ENCODE data around the gene LYZ.

The LYZ gene

GRCh38 chr12:69360348-69360672, 12.1 kb downstream of the LYZ start:
- Histone ChIP-seq H3K4ac (ENCODE audit: low read length) (no peak overlapping the region), H2BK120ac (ENCODE audit: low read depth, low read length) (no peak overlapping the region), H3K27ac (replicated peaks; ENCODE audit: low read length) (peak overlapping the region; percentile 99), H3K23ac (ENCODE audit: low read depth, low read length, poor library complexity) (no peak overlapping the region), H2AK5ac (ENCODE audit: low read depth, low read length) (no peak overlapping the region), H3K9ac (ENCODE audit: low read depth, low read length, poor library complexity) (no peak overlapping the region), H3K4me3 (ENCODE audit: low read length in 2 of 2) (peak overlapping the region; percentile 84 to 94), H3K14ac (ENCODE audit: low read length) (no peak overlapping the region), H2AFZ (ENCODE audit: low read length) (peak overlapping the region; percentile 89), H3K27me3 (ENCODE audit: control insufficient read depth in 3 of 3, insufficient read depth in 3 of 3, low read depth in 1 of 3, low read length in 3 of 3) (no peaks in the 10 kb centered on the region), H3K36me3 (replicated peaks in 1 of 2; ENCODE audit: control insufficient read depth in 2 of 2, insufficient read depth in 2 of 2, low read length in 2 of 2) (peaks cover 0 to 34% of the 10 kb centered on the region in 2 donors), H3K9me3 (replicated peaks in 1 of 2; ENCODE audit: control insufficient read depth in 2 of 2, insufficient read depth in 1 of 2, low read depth in 1 of 2, low read length in 2 of 2) (peaks cover 0 to 4% of the 10 kb centered on the region in 2 donors), H2BK5ac (ENCODE audit: low read length) (no peak overlapping the region), H4K8ac (ENCODE audit: low read depth, low read length) (no peak overlapping the region), H4K91ac (ENCODE audit: low read depth, low read length, poor library complexity) (no peak overlapping the region), H3K79me1 (ENCODE audit: low read depth, low read length) (peaks cover 1% of the 10 kb centered on the region), H3K4me2 (ENCODE audit: insufficient read depth, low read length, poor library complexity, severe bottlenecking) (peak overlapping the region; percentile 69), H3K18ac (ENCODE audit: low read length) (no peak overlapping the region), H3K4me1 (ENCODE audit: control insufficient read depth in 2 of 2, insufficient read depth in 1 of 2, low read depth in 1 of 2, low read length in 2 of 2) (peaks cover 1 to 5% of the 10 kb centered on the region in 2 donors), H2BK12ac (ENCODE audit: low read length) (no peak overlapping the region), H2BK15ac (ENCODE audit: low read length) (no peak overlapping the region)
- DNase-seq (ENCODE audit: low spot score), result no peak
- no CpG with 5 or more reads among the region's 10 CpGs for WGBS, 2 donors (ENCODE audit: extremely low coverage in 2 of 2, insufficient read length in 2 of 2, insufficient replicate concordance in 1 of 2)

GRCh38 chr12:69366796-69367195, 18.6 kb downstream of the LYZ start:
- Histone ChIP-seq H2BK5ac (ENCODE audit: low read length) (no peak overlapping the region), H3K27ac (replicated peaks; ENCODE audit: low read length) (no peak overlapping the region), H3K27me3 (ENCODE audit: control insufficient read depth in 3 of 3, insufficient read depth in 3 of 3, low read depth in 1 of 3, low read length in 3 of 3) (no peaks in the 10 kb centered on the region), H3K14ac (ENCODE audit: low read length) (no peak overlapping the region), H3K23ac (ENCODE audit: low read depth, low read length, poor library complexity) (no peak overlapping the region), H2AK5ac (ENCODE audit: low read depth, low read length) (no peak overlapping the region), H3K4me3 (ENCODE audit: low read length in 2 of 2) (no peak overlapping the region), H3K18ac (ENCODE audit: low read length) (no peak overlapping the region), H4K91ac (ENCODE audit: low read depth, low read length, poor library complexity) (no peak overlapping the region), H4K8ac (ENCODE audit: low read depth, low read length) (no peak overlapping the region), H3K4me2 (ENCODE audit: insufficient read depth, low read length, poor library complexity, severe bottlenecking) (no peak overlapping the region), H3K4ac (ENCODE audit: low read length) (no peak overlapping the region), H2BK120ac (ENCODE audit: low read depth, low read length) (no peak overlapping the region), H3K36me3 (replicated peaks in 1 of 2; ENCODE audit: control insufficient read depth in 2 of 2, insufficient read depth in 2 of 2, low read length in 2 of 2) (peaks cover 3 to 88% of the 10 kb centered on the region in 2 donors), H2BK15ac (ENCODE audit: low read length) (no peak overlapping the region), H3K4me1 (ENCODE audit: control insufficient read depth in 2 of 2, insufficient read depth in 1 of 2, low read depth in 1 of 2, low read length in 2 of 2) (no peaks in the 10 kb centered on the region), H2AFZ (ENCODE audit: low read length) (no peak overlapping the region), H2BK12ac (ENCODE audit: low read length) (no peak overlapping the region), H3K79me1 (ENCODE audit: low read depth, low read length) (no peaks in the 10 kb centered on the region), H3K9ac (ENCODE audit: low read depth, low read length, poor library complexity) (no peak overlapping the region), H3K9me3 (replicated peaks in 1 of 2; ENCODE audit: control insufficient read depth in 2 of 2, insufficient read depth in 1 of 2, low read depth in 1 of 2, low read length in 2 of 2) (peaks cover 0 to 7% of the 10 kb centered on the region in 2 donors)
- no CpG with 5 or more reads among the region's 5 CpGs for WGBS, 2 donors (ENCODE audit: extremely low coverage in 2 of 2, insufficient read length in 2 of 2, insufficient replicate concordance in 1 of 2)
- no peak for DNase-seq (ENCODE audit: low spot score)

- peaks cover 0 to 14% of the 10 kb centered on the region in 2 donors for H3K9me3 ChIP-seq (replicated peaks in 1 of 2; ENCODE audit: control insufficient read depth in 2 of 2, insufficient read depth in 1 of 2, low read depth in 1 of 2, low read length in 2 of 2)
- H3K23ac ChIP-seq (ENCODE audit: low read depth, low read length, poor library complexity), result no peak overlapping the region
- H3K36me3 ChIP-seq (replicated peaks in 1 of 2; ENCODE audit: control insufficient read depth in 2 of 2, insufficient read depth in 2 of 2, low read length in 2 of 2), result peaks cover 5 to 91% of the 10 kb centered on the region in 2 donors
- no peak overlapping the region for H4K8ac ChIP-seq (ENCODE audit: low read depth, low read length)
- H2BK5ac ChIP-seq (ENCODE audit: low read length), result no peak overlapping the region
- H2AFZ ChIP-seq (ENCODE audit: low read length), result no peak overlapping the region
- no CpG with 5 or more reads among the region's 1 CpG for whole genome bisulfite sequencing, 2 donors (ENCODE audit: extremely low coverage in 2 of 2, insufficient read length in 2 of 2, insufficient replicate concordance in 1 of 2)
- no peak overlapping the region for H2BK12ac ChIP-seq (ENCODE audit: low read length)
- no peak overlapping the region for H2AK5ac ChIP-seq (ENCODE audit: low read depth, low read length)
- no peak overlapping the region for H2BK15ac ChIP-seq (ENCODE audit: low read length)
- H3K18ac ChIP-seq (ENCODE audit: low read length), result no peak overlapping the region
- no peak overlapping the region for H3K9ac ChIP-seq (ENCODE audit: low read depth, low read length, poor library complexity)
- DNase-seq (ENCODE audit: low spot score), result no peak
- H3K79me1 ChIP-seq (ENCODE audit: low read depth, low read length), result no peaks in the 10 kb centered on the region
- no peak overlapping the region for H3K4me3 ChIP-seq (ENCODE audit: low read length in 2 of 2)
- no peak overlapping the region for H3K27ac ChIP-seq (replicated peaks; ENCODE audit: low read length)
- no peaks in the 10 kb centered on the region for H3K4me1 ChIP-seq (ENCODE audit: control insufficient read depth in 2 of 2, insufficient read depth in 1 of 2, low read depth in 1 of 2, low read length in 2 of 2)
- H3K4me2 ChIP-seq (ENCODE audit: insufficient read depth, low read length, poor library complexity, severe bottlenecking), result no peak overlapping the region
- no peak overlapping the region for H3K14ac ChIP-seq (ENCODE audit: low read length)
- H4K91ac ChIP-seq (ENCODE audit: low read depth, low read length, poor library complexity), result no peak overlapping the region
- H3K27me3 ChIP-seq (ENCODE audit: control insufficient read depth in 3 of 3, insufficient read depth in 3 of 3, low read depth in 1 of 3, low read length in 3 of 3), result no peaks in the 10 kb centered on the region
- H3K4ac ChIP-seq (ENCODE audit: low read length), result no peak overlapping the region
- H2BK120ac ChIP-seq (ENCODE audit: low read depth, low read length), result no peak overlapping the region
Observed at GRCh38 chr12:69368171-69368570, 20.0 kb downstream of the LYZ start.

GRCh38 chr12:69383074-69383473, 34.9 kb downstream of the LYZ start:
- no peak overlapping the region for H4K8ac ChIP-seq (ENCODE audit: low read depth, low read length)
- H3K9me3 ChIP-seq (replicated peaks in 1 of 2; ENCODE audit: control insufficient read depth in 2 of 2, insufficient read depth in 1 of 2, low read depth in 1 of 2, low read length in 2 of 2), result peaks cover 0 to 2% of the 10 kb centered on the region in 2 donors
- no peak overlapping the region for H3K14ac ChIP-seq (ENCODE audit: low read length)
- no peak overlapping the region for H3K23ac ChIP-seq (ENCODE audit: low read depth, low read length, poor library complexity)
- no peak overlapping the region for H2BK5ac ChIP-seq (ENCODE audit: low read length)
- H3K4me3 ChIP-seq (ENCODE audit: low read length in 2 of 2), result no peak overlapping the region
- H2BK120ac ChIP-seq (ENCODE audit: low read depth, low read length), result no peak overlapping the region
- no peak for DNase-seq (ENCODE audit: low spot score)
- H3K4me2 ChIP-seq (ENCODE audit: insufficient read depth, low read length, poor library complexity, severe bottlenecking), result no peak overlapping the region
- H3K9ac ChIP-seq (ENCODE audit: low read depth, low read length, poor library complexity), result no peak overlapping the region
- H3K4ac ChIP-seq (ENCODE audit: low read length), result no peak overlapping the region
- H3K27ac ChIP-seq (replicated peaks; ENCODE audit: low read length), result no peak overlapping the region
- H2BK12ac ChIP-seq (ENCODE audit: low read length), result no peak overlapping the region
- no peak overlapping the region for H4K91ac ChIP-seq (ENCODE audit: low read depth, low read length, poor library complexity)
- H3K4me1 ChIP-seq (ENCODE audit: control insufficient read depth in 2 of 2, insufficient read depth in 1 of 2, low read depth in 1 of 2, low read length in 2 of 2), result no peaks in the 10 kb centered on the region
- WGBS, 2 donors (ENCODE audit: extremely low coverage in 2 of 2, insufficient read length in 2 of 2, insufficient replicate concordance in 1 of 2), result no CpG with 5 or more reads among the region's 1 CpG
- peaks cover 3 to 62% of the 10 kb centered on the region in 2 donors for H3K36me3 ChIP-seq (replicated peaks in 1 of 2; ENCODE audit: control insufficient read depth in 2 of 2, insufficient read depth in 2 of 2, low read length in 2 of 2)
- no peaks in the 10 kb centered on the region for H3K27me3 ChIP-seq (ENCODE audit: control insufficient read depth in 3 of 3, insufficient read depth in 3 of 3, low read depth in 1 of 3, low read length in 3 of 3)
- H2AK5ac ChIP-seq (ENCODE audit: low read depth, low read length), result no peak overlapping the region
- H2BK15ac ChIP-seq (ENCODE audit: low read length), result no peak overlapping the region
- H3K79me1 ChIP-seq (ENCODE audit: low read depth, low read length), result no peaks in the 10 kb centered on the region
- no peak overlapping the region for H3K18ac ChIP-seq (ENCODE audit: low read length)
- H2AFZ ChIP-seq (ENCODE audit: low read length), result no peak overlapping the region

All from neuronal stem cell (in vitro differentiated cells).